ENCODE measurements around the gene FAM13A.

DNA sequence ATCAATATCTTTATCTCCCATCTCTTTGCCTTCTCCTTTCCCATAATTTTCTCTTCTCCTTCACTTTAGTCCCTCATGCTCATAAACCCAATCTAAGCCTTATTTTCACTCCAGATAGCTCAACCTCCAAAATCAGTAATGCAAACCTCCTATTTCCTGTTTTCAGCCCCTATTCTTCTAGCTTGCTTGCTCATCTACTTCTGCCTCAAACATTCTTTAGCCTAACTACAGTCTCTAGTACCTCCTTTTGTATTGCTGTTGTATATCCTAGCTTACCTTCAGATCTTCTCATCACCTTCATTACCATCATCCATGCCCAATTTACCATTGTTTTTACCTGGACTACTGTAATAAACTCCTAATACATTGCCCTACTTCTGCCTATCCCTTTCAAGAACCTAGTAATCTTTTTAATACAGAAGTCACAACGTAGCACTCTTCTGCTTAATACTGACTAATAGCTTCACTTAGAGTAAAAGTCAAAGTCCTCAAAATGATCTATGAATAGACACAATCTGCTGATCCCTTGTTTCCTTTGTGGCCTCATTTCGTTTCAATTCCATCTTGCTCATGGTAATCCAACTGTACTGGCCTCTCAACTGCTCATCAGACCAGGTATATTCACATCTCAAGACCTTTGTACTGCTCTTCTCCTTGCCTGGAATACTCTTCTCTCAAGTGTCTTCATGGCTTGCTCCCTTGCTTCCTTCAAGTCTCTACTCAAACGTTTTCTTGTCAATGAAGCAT lies 123.4 kb downstream of the FAM13A start:
- TF ChIP-seq POLR2AphosphoS5 (IDR thresholded peaks at IDR 0.05; ENCODE audit: low read depth, low read length) (no peak), USF1 (IDR thresholded peaks at IDR 0.05; ENCODE audit: borderline replicate concordance, low read depth) (no peak), RFX5 (IDR thresholded peaks at IDR 0.05; ENCODE audit: low read length) (no peak), TAF1 (IDR thresholded peaks at IDR 0.05; ENCODE audit: borderline replicate concordance, low read depth, low read length) (no peak), YY1 (IDR thresholded peaks at IDR 0.05; ENCODE audit: low read depth) (no peak), CTCF (IDR thresholded peaks at IDR 0.05) (no peak), EP300 (IDR thresholded peaks at IDR 0.05; ENCODE audit: borderline replicate concordance in 1 of 2, low read depth in 1 of 2, low read length in 1 of 2) (no peak)
- TF ChIP-seq, protein P1, sequence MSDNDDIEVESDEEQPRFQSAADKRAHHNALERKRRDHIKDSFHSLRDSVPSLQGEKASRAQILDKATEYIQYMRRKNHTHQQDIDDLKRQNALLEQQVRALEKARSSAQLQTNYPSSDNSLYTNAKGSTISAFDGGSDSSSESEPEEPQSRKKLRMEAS (IDR thresholded peaks at IDR 0.05; ENCODE audit: low read depth): no peak
